GM12875 (cell line): Measurements from ENCODE around the gene CMBL.
"Not testable (repeated sequence)": the region's sequence is repeated elsewhere in the genome, so short reads cannot be mapped to it uniquely, and the experiment has no call there.

Experiments
- H3K4me3 ChIP-seq: one replicate; pipeline ENCODE4 v1.5.1; 2011; ENCODE audit warnings: low read depth, low read length, control low read depth
- CTCF ChIP-seq: IDR thresholded peaks from 2 replicates; pipeline ENCODE4 v1.5.1; 2011; ENCODE audit warnings: low read depth, mild to moderate bottlenecking, control low read depth, inconsistent platforms, low read length, moderate library complexity, borderline replicate concordance; ENCODE audit not compliant: insufficient read depth

Gene CMBL

DNA sequence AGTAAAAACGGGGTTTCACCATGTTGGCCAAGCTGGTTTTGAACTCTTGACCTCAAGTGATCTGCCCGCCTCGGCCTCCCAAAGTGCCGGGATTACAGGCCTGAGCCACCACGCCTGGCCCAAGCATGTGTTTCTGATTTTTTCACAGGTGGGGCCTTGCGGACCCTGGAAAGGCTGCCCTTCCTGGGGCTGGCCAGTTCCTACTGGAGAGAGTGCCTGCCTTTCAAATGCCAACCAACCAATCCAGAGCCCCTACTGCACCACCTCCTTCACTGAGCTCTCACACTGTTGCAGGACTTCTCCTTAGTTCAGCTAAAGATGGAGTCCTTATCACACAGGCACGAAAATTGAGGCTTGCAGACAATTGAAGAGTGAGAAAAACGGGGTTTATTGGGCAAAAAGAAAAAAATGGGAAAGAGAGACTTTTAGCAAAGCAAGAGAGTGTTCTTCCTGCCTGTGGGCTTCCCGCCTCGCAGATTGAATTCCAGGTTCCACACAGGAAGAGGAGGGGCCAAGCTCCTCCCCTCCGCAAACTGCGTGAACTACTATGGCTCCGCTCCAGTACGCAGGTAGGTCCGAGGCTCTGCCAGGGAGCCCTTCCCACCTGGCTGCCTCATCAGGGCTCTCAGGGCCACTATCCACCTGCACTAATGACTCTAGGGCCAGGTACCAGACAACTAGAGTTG lies 8.3 kb upstream of the CMBL start:
- H3K4me3 ChIP-seq, result no peak overlapping the region
- no peak for TF ChIP-seq CTCF

GRCh38 chr5:10315201-10315600 lies 7.5 kb upstream of the CMBL start:
- TF ChIP-seq CTCF, result no peak
- no peak overlapping the region for H3K4me3 ChIP-seq

- no peak for TF ChIP-seq CTCF
Measured at GRCh38 chr5:10311595-10312425, 4.1 kb upstream of the CMBL start.

GRCh38 chr5:10310835-10311570 lies 3.3 kb upstream of the CMBL start:
- H3K4me3 ChIP-seq, result not testable (repeated sequence)

More at GRCh38 chr5:10311595-10312425, 4.1 kb upstream of the CMBL start:
- no peak overlapping the region for H3K4me3 ChIP-seq

DNA sequence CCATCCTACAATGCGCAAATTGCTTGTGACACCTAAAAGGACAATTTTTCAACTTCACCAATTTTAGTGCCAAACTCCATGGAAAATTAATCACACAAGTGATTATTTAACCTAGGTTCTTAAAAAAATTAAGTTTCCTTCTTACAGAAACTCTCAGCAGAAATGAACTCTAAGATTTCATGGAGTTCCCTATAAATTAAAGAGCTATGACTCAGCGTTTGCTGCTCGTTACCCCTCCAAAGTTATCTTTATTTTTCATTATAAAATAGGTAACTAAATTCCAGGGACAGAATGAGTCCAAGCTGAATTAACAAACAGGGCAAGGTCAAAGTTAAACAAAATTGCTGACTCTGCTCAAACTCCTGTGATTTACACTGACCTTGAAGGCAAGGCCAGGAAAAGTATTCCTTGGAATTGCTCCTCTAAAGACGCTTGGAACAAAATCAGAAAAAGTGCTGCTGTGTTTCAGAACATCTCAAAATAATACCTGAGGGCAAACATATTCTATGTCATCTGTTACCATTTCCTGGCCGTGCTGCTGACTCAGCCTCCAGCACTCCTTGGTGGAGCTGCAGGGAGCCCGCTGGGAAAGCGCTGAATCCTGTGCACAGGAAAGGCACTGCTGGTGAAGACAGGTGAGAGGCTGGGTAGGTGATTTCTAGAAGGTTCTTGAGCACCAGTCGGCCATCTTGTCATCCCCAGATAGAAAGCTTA lies 2.5 kb upstream of the CMBL start:
- no peak for TF ChIP-seq CTCF
- H3K4me3 ChIP-seq, result no peak overlapping the region

DNA sequence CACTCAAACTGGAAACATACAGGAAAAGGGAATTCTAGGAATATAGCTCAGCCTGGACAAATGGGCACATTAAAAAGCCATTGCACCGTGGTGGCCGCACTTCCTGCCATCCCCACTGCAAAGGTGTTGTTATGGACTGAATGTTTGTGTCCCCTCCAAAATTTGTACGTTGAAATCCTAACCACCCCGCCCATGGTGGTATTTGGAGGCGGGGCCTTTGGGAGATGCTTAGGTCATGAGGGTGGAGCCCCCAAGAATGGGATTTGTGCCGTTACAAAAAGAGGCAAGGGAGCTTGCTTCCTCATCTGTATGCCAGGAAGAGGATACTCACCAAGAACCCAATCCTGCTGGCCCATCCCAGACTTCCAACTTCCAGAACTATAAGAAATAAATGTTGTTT lies 1.1 kb upstream of the CMBL start:
- H3K4me3 ChIP-seq, result no peak overlapping the region
- no peak for TF ChIP-seq CTCF

DNA sequence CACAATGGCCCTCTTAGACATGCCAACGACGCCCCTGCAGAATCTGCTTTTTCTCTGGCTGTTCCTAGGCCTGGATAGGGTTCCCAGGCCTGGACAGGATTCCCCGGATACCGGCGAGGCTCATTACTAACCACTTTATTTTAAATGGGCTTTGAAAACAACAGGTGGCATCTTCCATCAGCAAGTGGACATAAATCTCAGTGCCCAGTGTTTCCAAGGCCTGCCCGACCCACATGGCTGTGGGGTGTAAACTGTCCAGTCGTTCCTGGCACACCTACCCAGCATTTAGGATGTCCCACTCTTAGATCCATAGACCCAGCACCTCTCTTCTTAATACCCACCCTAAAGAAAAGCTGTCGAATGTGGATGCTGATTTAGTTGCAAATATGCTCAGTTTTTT lies 896 bp downstream of the CMBL start:
- no peak for TF ChIP-seq CTCF
- H3K4me3 ChIP-seq, result no peak overlapping the region
